ENCODE measurements around the gene MRO. TPM values are rescaled to one million over a fixed set of nuclear protein-coding genes. Genes with fewer than 3 reads are reported as not detected.

The MRO gene
- total RNA-seq, 1 experiment from 2014 or later, result not detected

DNA sequence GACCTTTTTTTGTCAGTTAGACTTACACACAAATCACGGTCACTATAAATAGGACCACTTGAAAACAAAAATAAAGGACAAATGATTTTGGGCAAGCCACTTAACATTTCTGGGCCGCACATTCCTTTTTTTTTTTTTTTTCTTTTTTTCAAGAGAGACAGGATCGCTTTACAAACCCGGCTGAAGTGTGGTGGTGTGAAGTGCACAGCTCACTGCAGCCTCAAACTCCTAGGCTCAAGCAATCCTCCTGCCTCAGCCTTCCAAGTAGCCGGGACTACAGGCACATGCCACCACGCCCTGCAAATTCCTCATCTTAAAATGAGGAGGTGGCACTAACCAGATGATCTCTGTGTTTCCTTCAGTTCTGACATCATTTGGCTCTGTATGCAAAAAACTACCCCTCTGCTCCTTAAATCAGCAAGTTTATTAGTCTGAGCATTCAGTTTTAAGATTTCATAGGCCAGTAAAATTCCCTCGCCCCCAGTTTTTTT lies 28.3 kb upstream of the MRO start:
- no peak for ATAC-seq
- Histone ChIP-seq H3K4me3 (ENCODE audit: low read depth in 2 of 2, low read length in 2 of 2) (no peak overlapping the region), H3K9me3 (ENCODE audit: control insufficient read depth, insufficient read depth, low read depth, low read length) (no peaks in the 10 kb centered on the region), H3K4me1 (ENCODE audit: control insufficient read depth, insufficient read depth, low read length) (no peaks in the 10 kb centered on the region), H3K27me3 (ENCODE audit: control insufficient read depth, insufficient read depth, low read length) (no peaks in the 10 kb centered on the region), H3K27ac (ENCODE audit: low read length) (no peak overlapping the region), H3K36me3 (ENCODE audit: control insufficient read depth, insufficient read depth, low read length) (no peaks in the 10 kb centered on the region)
- ChIA-PET POLR2A (interaction anchor here (0.6 kb wide), 1 partner anchor 29 kb away, joined by 3 read pairs; no protein-coding TSS in a partner anchor), CTCF (no interaction called here)
- BruUV-seq (replicated peaks), result no TSS peak
- DNase-seq (ENCODE audit: low read depth, low spot score), result no peak
- TF ChIP-seq REST (IDR thresholded peaks at IDR 0.05; ENCODE audit: insufficient read depth in 1 of 2, low read depth in 2 of 2, low read length in 1 of 2) (no peak), SIN3A (IDR thresholded peaks at IDR 0.05; ENCODE audit: borderline replicate concordance, insufficient read depth, low read depth, low read length) (no peak), CTCF (IDR thresholded peaks at IDR 0.05) (no peak), POLR2AphosphoS5 (IDR thresholded peaks at IDR 0.05; ENCODE audit: low read depth, low read length) (no peak), TCF7L2 (IDR thresholded peaks at IDR 0.05; ENCODE audit: low read depth, low read length) (no peak)
- in situ Hi-C loops (cut with HindIII; ENCODE audit: low pct_unique_long_range_greater_than_20kb, low sequenced_read_pairs), result no loop called here
- intact Hi-C loops (cut with micrococcal nuclease; ENCODE audit: unreplicated experiment), result no loop called here

- no peak for TF ChIP-seq TCF7L2 (IDR thresholded peaks at IDR 0.05; ENCODE audit: low read depth, low read length)
- no peak for TF ChIP-seq POLR2AphosphoS5 (IDR thresholded peaks at IDR 0.05; ENCODE audit: low read depth, low read length)
- no peak for TF ChIP-seq SIN3A (IDR thresholded peaks at IDR 0.05; ENCODE audit: borderline replicate concordance, insufficient read depth, low read depth, low read length)
- TF ChIP-seq REST (IDR thresholded peaks at IDR 0.05; ENCODE audit: insufficient read depth in 1 of 2, low read depth in 2 of 2, low read length in 1 of 2), result no peak
- TF ChIP-seq CTCF (IDR thresholded peaks at IDR 0.05), result no peak
- H3K36me3 ChIP-seq (ENCODE audit: control insufficient read depth, insufficient read depth, low read length), result no peaks in the 10 kb centered on the region
- DNase-seq (ENCODE audit: low read depth, low spot score), result no peak
- no TSS peak for BruUV-seq (replicated peaks)
- H3K9me3 ChIP-seq (ENCODE audit: control insufficient read depth, insufficient read depth, low read depth, low read length), result no peaks in the 10 kb centered on the region
- no peak overlapping the region for H3K4me3 ChIP-seq (ENCODE audit: low read depth in 2 of 2, low read length in 2 of 2)
- H3K27ac ChIP-seq (ENCODE audit: low read length), result no peak overlapping the region
- POLR2A ChIA-PET, result interaction anchor here (0.6 to 0.7 kb wide), 2 partner anchors 29 to 32 kb away, joined by 3 to 12 read pairs; partner anchors contain the start of gene ME2
- intact Hi-C loops (cut with micrococcal nuclease; ENCODE audit: unreplicated experiment), result no loop called here
- in situ Hi-C loops (cut with HindIII; ENCODE audit: low pct_unique_long_range_greater_than_20kb, low sequenced_read_pairs), result no loop called here
- no peaks in the 10 kb centered on the region for H3K4me1 ChIP-seq (ENCODE audit: control insufficient read depth, insufficient read depth, low read length)
- no peak for ATAC-seq
- no peaks in the 10 kb centered on the region for H3K27me3 ChIP-seq (ENCODE audit: control insufficient read depth, insufficient read depth, low read length)
- CTCF ChIA-PET, result no interaction called here
These were observed 27.4 kb upstream of the MRO start for GRCh38 chr18:50847192-50847591.
